Activated effector memory CD4-positive, alpha-beta T cell treated with anti-CD3 and anti-CD28 coated beads, Interleukin-2, amount 50 U/mL, for 16 hours (primary cell): ENCODE measurements around the gene TTC34.
A peak's percentile ranks its signal among the peaks of the same experiment; 100 is the strongest.

Experiments
- DNase-seq: peaks from one replicate; pipeline ENCODE4 v3.0.0-alpha.2; 2020

Gene TTC34

GRCh38 chr1:2811533-2811918 lies 10.0 kb upstream of the TTC34 start:
- no peak for DNase-seq

GRCh38 chr1:2810899-2811532 lies 9.5 kb upstream of the TTC34 start:
- DNase-seq, result no peak

GRCh38 chr1:2810281-2810680 lies 8.8 kb upstream of the TTC34 start:
- DNase-seq, result no peak

GRCh38 chr1:2809656-2810055 lies 8.2 kb upstream of the TTC34 start:
- DNase-seq, result no peak

GRCh38 chr1:2808831-2809605 lies 7.5 kb upstream of the TTC34 start:
- DNase-seq, result no peak

- DNase-seq, result no peak
Measured at GRCh38 chr1:2808386-2808705, 6.9 kb upstream of the TTC34 start.

GRCh38 chr1:2807678-2808385 lies 6.3 kb upstream of the TTC34 start:
- DNase-seq, result no peak

- DNase-seq, result no peak
Measured at GRCh38 chr1:2807036-2807435, 5.5 kb upstream of the TTC34 start.

GRCh38 chr1:2806591-2806990 lies 5.1 kb upstream of the TTC34 start:
- DNase-seq, result no peak

- DNase-seq, result no peak
Measured at GRCh38 chr1:2805801-2806430, 4.4 kb upstream of the TTC34 start.

GRCh38 chr1:2804628-2805351 lies 3.3 kb upstream of the TTC34 start:
- peak; percentile 54 for DNase-seq

- DNase-seq, result peak; percentile 51
Measured at GRCh38 chr1:2803931-2804627, 2.6 kb upstream of the TTC34 start.

GRCh38 chr1:2803086-2803930 lies 1.8 kb upstream of the TTC34 start:
- DNase-seq, result peak; percentile 51

GRCh38 chr1:2802421-2802961 lies 998 bp upstream of the TTC34 start:
- DNase-seq, result peak; percentile 46

- DNase-seq, result peak; percentile 57
Measured at GRCh38 chr1:2801046-2801445, 447 bp downstream of the TTC34 start.

- peak; percentile 57 for DNase-seq
Measured at GRCh38 chr1:2800664-2801045, 838 bp downstream of the TTC34 start.

GRCh38 chr1:2799811-2800663 lies 1.5 kb downstream of the TTC34 start:
- peak; percentile 60 for DNase-seq

GRCh38 chr1:2798958-2799357 lies 2.5 kb downstream of the TTC34 start:
- peak; percentile 47 for DNase-seq

GRCh38 chr1:2797741-2798016 lies 3.8 kb downstream of the TTC34 start:
- DNase-seq, result no peak
